PFSK-1 (cell line): ENCODE measurements around the gene ANTXR1.

Source experiments
- FOXP2 ChIP-seq: optimal IDR thresholded peaks from 2 replicates; pipeline ENCODE3; 2011; ENCODE audit warnings: borderline replicate concordance, control low read depth, inconsistent platforms; ENCODE audit not compliant: insufficient read depth; ENCODE audit errors: extremely low read length, extremely low read depth
- POLR2AphosphoS5 ChIP-seq: IDR thresholded peaks from 2 replicates; pipeline ENCODE4 v1.6.1; 2012; ENCODE audit warnings: low read depth, mild to moderate bottlenecking, control low read depth, low read length, moderate library complexity
- SIN3A ChIP-seq: IDR thresholded peaks from 2 replicates; pipeline ENCODE4 v1.6.1; 2012; ENCODE audit warnings: mild to moderate bottlenecking, low read length, moderate library complexity, borderline replicate concordance; ENCODE audit not compliant: insufficient read depth
- TAF1 ChIP-seq: IDR thresholded peaks from 2 replicates; pipeline ENCODE4 v1.6.1; 2012; ENCODE audit warnings: low read length, control low read depth, borderline replicate concordance; ENCODE audit not compliant: insufficient read depth
- TF ChIP-seq, protein P1 (sequence below), 2 experiments: IDR thresholded peaks; 2 replicates each; pipeline versions ENCODE4 v1.6.1 to v1.8.0; 2011 to 2012; ENCODE audit warnings: low read depth in 2 of 2, low read length in 2 of 2, control low read depth in 1 of 2, inconsistent platforms in 1 of 2, mild to moderate bottlenecking in 1 of 2, moderate library complexity in 1 of 2; ENCODE audit not compliant: insufficient read depth in 1 of 2

The ANTXR1 gene

DNA sequence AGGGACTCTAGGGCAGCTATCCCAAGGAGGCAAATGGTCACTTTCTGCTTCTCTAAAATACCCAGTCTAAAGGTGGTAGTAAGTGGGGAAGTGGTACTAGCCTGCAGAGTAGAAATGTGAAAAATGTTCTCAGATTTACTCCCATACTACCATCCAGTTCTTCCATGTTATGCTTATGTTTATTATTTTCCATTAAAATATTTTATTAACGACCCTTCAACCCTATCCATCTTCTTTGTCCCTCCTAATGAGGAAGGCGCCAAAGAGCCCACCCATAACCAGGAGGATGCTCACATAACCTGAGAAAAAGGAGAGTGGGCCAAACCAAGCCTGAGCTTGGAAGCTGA lies 153.5 kb downstream of the ANTXR1 start:
- TF ChIP-seq TAF1 = no peak

- TF ChIP-seq, protein P1, sequence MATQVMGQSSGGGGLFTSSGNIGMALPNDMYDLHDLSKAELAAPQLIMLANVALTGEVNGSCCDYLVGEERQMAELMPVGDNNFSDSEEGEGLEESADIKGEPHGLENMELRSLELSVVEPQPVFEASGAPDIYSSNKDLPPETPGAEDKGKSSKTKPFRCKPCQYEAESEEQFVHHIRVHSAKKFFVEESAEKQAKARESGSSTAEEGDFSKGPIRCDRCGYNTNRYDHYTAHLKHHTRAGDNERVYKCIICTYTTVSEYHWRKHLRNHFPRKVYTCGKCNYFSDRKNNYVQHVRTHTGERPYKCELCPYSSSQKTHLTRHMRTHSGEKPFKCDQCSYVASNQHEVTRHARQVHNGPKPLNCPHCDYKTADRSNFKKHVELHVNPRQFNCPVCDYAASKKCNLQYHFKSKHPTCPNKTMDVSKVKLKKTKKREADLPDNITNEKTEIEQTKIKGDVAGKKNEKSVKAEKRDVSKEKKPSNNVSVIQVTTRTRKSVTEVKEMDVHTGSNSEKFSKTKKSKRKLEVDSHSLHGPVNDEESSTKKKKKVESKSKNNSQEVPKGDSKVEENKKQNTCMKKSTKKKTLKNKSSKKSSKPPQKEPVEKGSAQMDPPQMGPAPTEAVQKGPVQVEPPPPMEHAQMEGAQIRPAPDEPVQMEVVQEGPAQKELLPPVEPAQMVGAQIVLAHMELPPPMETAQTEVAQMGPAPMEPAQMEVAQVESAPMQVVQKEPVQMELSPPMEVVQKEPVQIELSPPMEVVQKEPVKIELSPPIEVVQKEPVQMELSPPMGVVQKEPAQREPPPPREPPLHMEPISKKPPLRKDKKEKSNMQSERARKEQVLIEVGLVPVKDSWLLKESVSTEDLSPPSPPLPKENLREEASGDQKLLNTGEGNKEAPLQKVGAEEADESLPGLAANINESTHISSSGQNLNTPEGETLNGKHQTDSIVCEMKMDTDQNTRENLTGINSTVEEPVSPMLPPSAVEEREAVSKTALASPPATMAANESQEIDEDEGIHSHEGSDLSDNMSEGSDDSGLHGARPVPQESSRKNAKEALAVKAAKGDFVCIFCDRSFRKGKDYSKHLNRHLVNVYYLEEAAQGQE (IDR thresholded peaks at IDR 0.05; ENCODE audit: insufficient read depth in 1 of 2, low read depth in 2 of 2, low read length in 2 of 2) = no peak
- no peak for TF ChIP-seq SIN3A
- no peak for TF ChIP-seq FOXP2
- TF ChIP-seq TAF1 = no peak
- no peak for TF ChIP-seq POLR2AphosphoS5
Observed at GRCh38 chr2:69166812-69167468, 154.0 kb downstream of the ANTXR1 start.

DNA sequence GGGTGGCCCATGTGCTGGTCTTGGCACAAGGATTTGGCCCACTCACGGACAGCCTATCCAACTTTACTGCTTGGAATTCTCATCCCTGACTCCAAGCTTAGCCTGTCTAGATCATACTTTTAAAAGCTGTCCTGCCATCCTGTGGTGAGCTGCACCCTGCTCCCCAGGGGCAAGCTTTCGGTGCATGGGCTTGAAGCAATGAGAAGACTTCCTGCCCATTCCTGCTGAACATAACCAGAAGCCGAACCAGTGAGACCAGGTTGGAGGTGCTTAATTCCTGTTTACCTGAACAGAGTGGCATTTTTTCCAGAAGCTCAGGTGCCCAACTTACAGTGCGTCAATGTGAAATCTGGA lies 154.5 kb downstream of the ANTXR1 start:
- TF ChIP-seq TAF1 (no peak), SIN3A (no peak)

DNA sequence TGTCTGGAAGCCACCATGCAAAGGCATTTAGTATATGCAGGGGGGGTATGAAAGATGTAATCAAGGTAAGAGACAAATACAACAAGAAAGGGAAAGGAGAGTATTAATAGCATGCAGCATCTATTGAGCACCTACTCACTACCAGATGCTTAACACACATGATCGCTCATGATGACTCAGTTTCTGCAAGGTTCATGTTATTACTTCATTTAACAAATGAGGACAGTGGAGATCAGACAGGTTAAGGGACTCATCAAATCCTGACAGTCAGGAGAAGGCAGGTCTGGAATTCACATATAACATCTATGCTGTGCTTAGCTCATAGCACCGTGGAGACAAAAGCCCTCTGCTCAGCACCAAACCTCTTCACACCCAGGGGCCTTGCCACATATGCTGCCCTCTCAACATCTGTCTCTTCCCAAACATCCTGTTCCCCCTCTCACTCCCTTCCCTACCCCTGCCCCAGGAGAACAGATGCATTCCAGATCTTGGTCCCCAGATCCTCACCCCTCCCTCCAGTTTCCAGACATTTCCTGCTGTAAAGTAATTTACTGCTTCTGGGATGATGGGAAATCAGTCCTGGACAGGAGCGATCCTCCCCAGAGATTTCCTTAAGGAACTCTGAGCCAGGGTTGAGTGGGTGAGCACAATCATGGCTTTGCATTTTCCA lies 155.3 kb downstream of the ANTXR1 start:
- TF ChIP-seq POLR2AphosphoS5 (no peak), SIN3A (no peak), TAF1 (no peak), FOXP2 (no peak)
- TF ChIP-seq, protein P1 (IDR thresholded peaks at IDR 0.05; ENCODE audit: insufficient read depth in 1 of 2, low read depth in 2 of 2, low read length in 2 of 2) = no peak

DNA sequence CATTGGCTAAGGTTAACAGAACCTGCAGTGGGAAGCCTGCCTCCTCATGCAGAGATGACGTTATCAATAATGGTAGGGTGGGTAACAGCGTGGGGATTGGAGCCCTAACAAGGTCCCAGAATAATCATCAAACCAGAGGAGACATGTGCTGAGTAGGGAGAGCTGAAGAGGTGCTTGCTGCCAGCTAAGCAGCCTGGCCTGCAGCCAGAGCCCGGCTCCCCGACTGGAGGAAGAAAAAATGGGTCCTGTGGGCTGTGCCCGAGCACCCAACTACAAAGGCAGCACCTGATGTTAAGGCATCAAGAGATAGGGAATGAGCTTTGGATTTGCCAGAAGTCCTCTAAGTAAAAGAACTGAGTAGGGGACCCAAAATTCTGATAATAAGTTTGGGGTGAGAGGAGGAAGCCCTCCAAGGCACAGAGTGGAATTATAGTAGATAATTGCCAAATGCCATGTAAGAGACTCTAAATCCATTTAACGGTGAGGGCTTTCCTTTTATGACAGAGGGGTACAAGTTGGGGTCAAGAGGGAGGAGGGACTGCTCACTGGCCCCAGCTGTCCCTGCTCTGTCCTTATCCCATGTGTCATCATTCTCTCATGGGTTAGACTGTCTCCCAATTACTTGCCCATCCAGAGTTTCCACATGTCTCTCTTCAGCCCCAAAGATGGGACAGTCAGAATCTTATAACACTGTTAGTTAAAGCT lies 156.1 kb downstream of the ANTXR1 start:
- TF ChIP-seq, protein P1 (IDR thresholded peaks at IDR 0.05; ENCODE audit: insufficient read depth in 1 of 2, low read depth in 2 of 2, low read length in 2 of 2) = no peak
- TF ChIP-seq TAF1 (no peak), POLR2AphosphoS5 (no peak), FOXP2 (no peak), SIN3A (no peak)

DNA sequence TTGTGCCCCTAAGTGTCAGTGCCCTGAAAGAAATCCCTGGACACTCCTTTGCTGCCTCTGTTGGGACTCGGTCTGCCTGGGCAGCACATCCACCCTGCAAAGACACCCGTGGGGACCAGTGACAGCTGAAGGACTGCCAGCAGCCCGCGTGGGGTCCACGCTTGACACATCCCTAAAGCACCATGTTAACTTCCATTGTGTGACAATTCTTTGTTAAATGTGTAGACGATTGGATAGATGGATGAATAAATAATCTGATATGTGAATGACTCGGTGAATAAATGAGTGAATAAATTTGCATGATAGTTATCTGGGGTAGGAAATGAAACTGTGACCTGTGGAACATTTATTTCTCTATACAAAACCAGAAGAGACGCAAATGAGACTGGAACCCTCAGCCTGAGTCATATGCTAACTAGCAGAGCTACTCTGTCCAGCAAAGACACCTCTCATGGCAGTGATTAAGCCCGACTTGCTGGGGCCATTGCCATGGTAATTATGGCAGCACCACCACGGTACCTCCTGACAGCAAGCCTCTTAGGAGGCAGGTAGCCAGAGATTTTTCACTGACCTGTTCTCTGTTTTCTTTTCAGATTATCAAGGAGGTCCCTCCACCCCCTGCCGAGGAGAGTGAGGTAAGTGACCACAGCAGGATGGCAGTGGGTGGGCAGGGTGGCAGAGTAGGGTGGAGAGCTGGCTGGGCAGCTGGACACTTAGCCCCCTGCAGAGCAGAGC lies 156.8 kb downstream of the ANTXR1 start:
- TF ChIP-seq, protein P1 (IDR thresholded peaks at IDR 0.05; ENCODE audit: insufficient read depth in 1 of 2, low read depth in 2 of 2, low read length in 2 of 2) = no peak
- TF ChIP-seq FOXP2 (no peak), SIN3A (no peak), POLR2AphosphoS5 (no peak), TAF1 (no peak)
